H1 (cell line): ENCODE results near the gene CAMSAP3. TPM values are rescaled to one million over a fixed set of nuclear protein-coding genes. Genes with fewer than 3 reads are reported as not detected.

Experiments used
- CTCF ChIA-PET: fragments of 300-600 bp; sonication (Branson Sonifier 250); formaldehyde crosslinking; loops from one replicate; lab custom pipeline; 2021; ENCODE audit not compliant: partially characterized antibody; lab: Charles Lee
- POLR2A ChIA-PET: fragments of 300-600 bp; sonication (Branson Sonifier 250); formaldehyde crosslinking; loops from one replicate; lab custom pipeline; 2021; ENCODE audit warnings: inconsistent platforms; ENCODE audit not compliant: partially characterized antibody; lab: Charles Lee
- DNase-seq, 2 experiments: peaks; one replicate each; pipeline versions ENCODE4 v3.0.0 to v3.0.0-alpha.2; 2010 to 2022; ENCODE audit warnings: low spot score in 2 of 2, low read depth in 1 of 2, mixed read lengths in 1 of 2
- FAIRE-seq: peaks from 2 replicates; lab custom pipeline; 2011; peaks lifted over from hg19 to GRCh38; lab: Jason Lieb, UNC
- H2AFZ ChIP-seq: 2 replicates; pipeline ENCODE4 v1.8.1; 2012; ENCODE audit warnings: low read length, inconsistent platforms
- H2AK5ac ChIP-seq: 2 replicates; pipeline ENCODE4 v1.6.1; 2013; ENCODE audit warnings: low read depth, low read length
- H2BK120ac ChIP-seq: replicated peaks from 2 replicates; pipeline ENCODE3; 2013; ENCODE audit warnings: low read depth, low read length, inconsistent platforms
- H2BK12ac ChIP-seq: 2 replicates; pipeline ENCODE4 v1.6.1; 2013; ENCODE audit warnings: low read depth, low read length
- H2BK15ac ChIP-seq: 2 replicates; pipeline ENCODE4 v1.6.1; 2013; ENCODE audit warnings: low read length
- H2BK20ac ChIP-seq: 2 replicates; pipeline ENCODE4 v1.6.1; 2013; ENCODE audit warnings: low read length
- H2BK5ac ChIP-seq: 2 replicates; pipeline ENCODE4 v1.6.1; 2013; ENCODE audit warnings: low read depth, low read length
- H3K14ac ChIP-seq: 2 replicates; pipeline ENCODE4 v1.6.1; 2013; ENCODE audit warnings: inconsistent platforms; ENCODE audit not compliant: insufficient read length
- H3K18ac ChIP-seq: 2 replicates; pipeline ENCODE4 v1.6.1; 2013; ENCODE audit warnings: low read length; ENCODE audit errors: extremely low read depth
- H3K23ac ChIP-seq: 2 replicates; pipeline ENCODE4 v1.6.1; 2013; ENCODE audit warnings: inconsistent platforms; ENCODE audit not compliant: insufficient read length
- H3K23me2 ChIP-seq: 2 replicates; pipeline ENCODE4 v1.6.1; 2013; ENCODE audit warnings: low read depth, low read length
- H3K27ac ChIP-seq: 2 replicates; pipeline ENCODE4 v1.6.1; 2011; ENCODE audit warnings: low read depth, low read length, inconsistent platforms
- H3K27me3 ChIP-seq, 4 experiments: replicated peaks in 1 of 4; 1 replicate in 1 of 4; 2 replicates in 3 of 4; pipeline versions ENCODE4 v1.6.1 to v1.8.1; 2011 to 2013; ENCODE audit warnings: low read length in 3 of 4, mild to moderate bottlenecking in 3 of 4, inconsistent platforms in 2 of 4, mixed read lengths in 2 of 4, moderate library complexity in 1 of 4; ENCODE audit not compliant: control insufficient read depth in 3 of 4, insufficient read depth in 3 of 4; ENCODE audit errors: extremely low read depth in 1 of 4
- H3K36me3 ChIP-seq, 4 experiments: 2 replicates each; pipeline versions ENCODE4 v1.6.1 to v1.8.1; 2011 to 2013; ENCODE audit warnings: mild to moderate bottlenecking in 4 of 4, low read length in 3 of 4, moderate library complexity in 2 of 4, control low read depth in 1 of 4, inconsistent platforms in 1 of 4; ENCODE audit not compliant: insufficient read depth in 4 of 4, control insufficient read depth in 2 of 4
- H3K4ac ChIP-seq: replicated peaks from 2 replicates; pipeline ENCODE3; 2013; ENCODE audit warnings: low read length, low read depth, mixed read lengths, inconsistent platforms; ENCODE audit not compliant: insufficient read length
- H3K4me1 ChIP-seq, 4 experiments: replicated peaks in 1 of 4; 1 replicate in 1 of 4; 2 replicates in 3 of 4; pipeline versions ENCODE4 v1.6.1 to v1.8.1; 2011 to 2013; ENCODE audit warnings: low read length in 3 of 4, inconsistent platforms in 2 of 4, mixed read lengths in 1 of 4; ENCODE audit not compliant: insufficient read depth in 4 of 4, control insufficient read depth in 3 of 4
- H3K4me2 ChIP-seq, 2 experiments: 2 replicates each; pipeline versions ENCODE4 v1.6.1 to v1.8.1; 2011 to 2013; ENCODE audit warnings: low read depth in 2 of 2, low read length in 2 of 2, control low read depth in 1 of 2, inconsistent platforms in 1 of 2, mild to moderate bottlenecking in 1 of 2; ENCODE audit not compliant: insufficient read depth in 1 of 2
- H3K4me3 ChIP-seq, 4 experiments: fragments of 200-600, 300-600 bp in 1 of 4; sonication (generic), shearing (Covaris generic), sonication (Bioruptor Twin) in 1 of 4; 2 replicates each; pipeline versions ENCODE4 v1.5.1 to v1.8.1; 2011 to 2016; ENCODE audit warnings: low read length in 4 of 4, low read depth in 3 of 4, control low read depth in 2 of 4, inconsistent platforms in 2 of 4, mild to moderate bottlenecking in 2 of 4, mixed read lengths in 1 of 4, moderate library complexity in 1 of 4; ENCODE audit not compliant: insufficient read depth in 2 of 4; ENCODE audit errors: extremely low read depth in 1 of 4
- H3K56ac ChIP-seq: replicated peaks from 2 replicates; pipeline ENCODE3; 2013; ENCODE audit warnings: low read depth, mild to moderate bottlenecking, mixed read lengths, low read length, inconsistent platforms; ENCODE audit not compliant: insufficient read length
- H3K79me1 ChIP-seq: 2 replicates; pipeline ENCODE4 v1.6.1; 2013; ENCODE audit warnings: low read depth, low read length, control low read depth
- H3K79me2 ChIP-seq, 2 experiments: 2 replicates each; pipeline versions ENCODE4 v1.6.1 to v1.8.1; 2012 to 2013; ENCODE audit warnings: low read length in 2 of 2, mild to moderate bottlenecking in 2 of 2, inconsistent platforms in 1 of 2; ENCODE audit not compliant: insufficient read depth in 2 of 2, control insufficient read depth in 1 of 2
- H3K9ac ChIP-seq, 4 experiments: replicated peaks in 1 of 4; 1 replicate in 1 of 4; 2 replicates in 3 of 4; pipeline versions ENCODE4 v1.6.1 to v1.8.1; 2011 to 2013; ENCODE audit warnings: low read depth in 3 of 4, low read length in 3 of 4, control low read depth in 2 of 4, mild to moderate bottlenecking in 2 of 4, moderate library complexity in 2 of 4, inconsistent platforms in 1 of 4; ENCODE audit errors: extremely low read depth in 1 of 4
- H3K9me3 ChIP-seq, 2 experiments: 2 replicates each; pipeline versions ENCODE4 v1.6.1 to v1.8.1; 2012 to 2013; ENCODE audit warnings: mild to moderate bottlenecking in 2 of 2, moderate library complexity in 2 of 2, control low read depth in 1 of 2, inconsistent platforms in 1 of 2, low read depth in 1 of 2, low read length in 1 of 2, mixed read lengths in 1 of 2; ENCODE audit not compliant: insufficient read depth in 2 of 2
- H4K20me1 ChIP-seq, 2 experiments: replicated peaks in 1 of 2; 2 replicates each; pipeline versions ENCODE3 to v1.8.1; 2011 to 2013; ENCODE audit warnings: inconsistent platforms in 2 of 2, low read length in 2 of 2, mild to moderate bottlenecking in 1 of 2; ENCODE audit not compliant: insufficient read depth in 2 of 2, control insufficient read depth in 1 of 2
- H4K5ac ChIP-seq: 2 replicates; pipeline ENCODE4 v1.6.1; 2013; ENCODE audit warnings: low read length, low read depth, mixed read lengths, inconsistent platforms; ENCODE audit not compliant: insufficient read length
- H4K8ac ChIP-seq: 2 replicates; pipeline ENCODE4 v1.8.0; 2013; ENCODE audit warnings: mild to moderate bottlenecking, moderate library complexity, low read length, inconsistent platforms; ENCODE audit not compliant: insufficient read depth; ENCODE audit errors: extremely low read depth
- H4K91ac ChIP-seq: replicated peaks from 2 replicates; pipeline ENCODE3; 2013; ENCODE audit warnings: low read length, mixed read lengths, inconsistent platforms; ENCODE audit not compliant: insufficient read length
- ASH2L ChIP-seq: fragments of 200-600, 300-600 bp; sonication (generic); IDR thresholded peaks from one replicate; pipeline ENCODE4 v1.7.1; 2017; ENCODE audit warnings: low read length
- HDAC2 ChIP-seq, 2 experiments: fragments of 300-600 bp in 1 of 2; sonication (generic) in 1 of 2; IDR thresholded peaks; 2 replicates each; pipeline ENCODE4 v1.6.1; 2011 to 2012; ENCODE audit warnings: low read depth in 2 of 2, low read length in 2 of 2, mild to moderate bottlenecking in 2 of 2, moderate library complexity in 2 of 2, borderline replicate concordance in 1 of 2, inconsistent platforms in 1 of 2
- HDAC6 ChIP-seq: IDR thresholded peaks from one replicate; pipeline ENCODE4 v1.7.1; 2012; ENCODE audit warnings: low read depth, mild to moderate bottlenecking, inconsistent platforms, low read length, moderate library complexity
- KDM5A ChIP-seq: fragments of 200-600 bp; IDR thresholded peaks from 2 replicates; pipeline ENCODE4 v1.7.1; 2012; ENCODE audit warnings: mild to moderate bottlenecking, low read length, inconsistent platforms, mixed read lengths
- POLR2A ChIP-seq, 2 experiments: IDR thresholded peaks; 1 replicate in 1 of 2; 2 replicates in 1 of 2; pipeline ENCODE4 v1.6.1; 2011; ENCODE audit warnings: low read depth in 2 of 2, low read length in 2 of 2, mild to moderate bottlenecking in 2 of 2; ENCODE audit errors: control extremely low read depth in 1 of 2
- POLR2AphosphoS5 ChIP-seq: IDR thresholded peaks from 2 replicates; pipeline ENCODE4 v1.6.1; 2011; ENCODE audit warnings: low read depth, low read length
- SUZ12 ChIP-seq: fragments of 200-600 bp; sonication (generic); IDR thresholded peaks from 2 replicates; pipeline ENCODE4 v1.6.1; 2012; ENCODE audit warnings: mild to moderate bottlenecking, inconsistent platforms, low read length, moderate library complexity, mixed read lengths
- TAF7 ChIP-seq: optimal IDR thresholded peaks from 2 replicates; pipeline ENCODE3; 2011; ENCODE audit warnings: low read depth, mild to moderate bottlenecking, inconsistent platforms, low read length, moderate library complexity, borderline replicate concordance
- TCF12 ChIP-seq: IDR thresholded peaks from 2 replicates; pipeline ENCODE4 v1.6.1; 2011; ENCODE audit warnings: low read depth, mild to moderate bottlenecking, low read length
- WGBS, 2 experiments: shearing (Covaris generic) in 1 of 2; methylation state at CpG; one replicate each; pipeline versions ENCODE4 v1.1.6 to v1.1.7; 2013 to 2015; ENCODE audit warnings: low lambda C conversion rate in 2 of 2, mixed read lengths in 2 of 2, inconsistent platforms in 1 of 2, low coverage in 1 of 2, missing lambda C conversion rate in 1 of 2; ENCODE audit not compliant: insufficient replicate concordance in 2 of 2, insufficient coverage in 1 of 2, insufficient read length in 1 of 2; ENCODE audit errors: extremely low coverage in 1 of 2, missing lambda C conversion rate in 1 of 2; 5-methylcytosine and 5-hydroxymethylcytosine counted together
- polyA plus RNA-seq, 7 experiments: library from polyadenylated mRNA; depleted of rRNA in 3 of 7; stranded (reverse) in 5 of 7; unstranded in 2 of 7; fragments of >200 nt in 5 of 7; fragments of 200-250 nt in 2 of 7; gene quantifications; 1 replicate in 5 of 7; 2 replicates in 1 of 7; 4 replicates in 1 of 7; pipeline versions ENCODE4 v1.2.1 to v1.2.3, GENCODE V29; 2011 to 2013; ENCODE audit warnings: missing spikeins in 2 of 7, mixed read lengths in 2 of 7
- total RNA-seq: library from RNA; stranded (reverse); fragmentation: NEBNext Ultra II Directional; extraction: Animal tissue kit (Norgen Biotek cat#: 25700); gene quantifications from 2 replicates; pipeline ENCODE4 v1.2.1, GENCODE V29; 2021
- TF ChIP-seq, protein P1 (sequence below): IDR thresholded peaks from 2 replicates; pipeline ENCODE4 v1.6.1; 2012; ENCODE audit warnings: inconsistent platforms

Gene CAMSAP3
- total and polyA plus RNA-seq, 2 of the 8 experiments (the other 6 are each of a cell fraction or from before 2014, with no cell fraction given) = 11.4 to 30.4 TPM

DNA sequence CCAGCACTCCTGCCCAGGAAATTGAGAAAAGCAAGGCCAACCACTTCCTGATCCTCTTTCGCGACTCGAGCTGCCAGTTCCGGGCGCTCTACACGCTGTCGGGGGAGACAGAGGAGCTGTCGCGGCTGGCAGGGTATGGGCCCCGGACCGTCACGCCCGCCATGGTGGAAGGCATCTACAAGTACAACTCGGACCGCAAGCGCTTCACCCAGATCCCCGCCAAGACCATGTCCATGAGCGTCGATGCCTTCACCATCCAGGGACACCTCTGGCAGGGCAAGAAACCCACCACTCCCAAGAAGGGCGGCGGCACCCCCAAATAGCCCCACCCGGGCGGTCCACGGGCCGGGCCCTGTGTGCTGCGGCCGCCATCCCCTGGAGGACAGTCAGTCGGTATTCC lies 22.1 kb downstream of the CAMSAP3 start:
- Histone ChIP-seq H4K5ac (no peak overlapping the region), H3K79me2 (no peaks in the 10 kb centered on the region), H2BK5ac (no peak overlapping the region), H2AFZ (no peak overlapping the region), H3K23me2 (no peaks in the 10 kb centered on the region), H3K4ac (no peak overlapping the region), H3K9me3 (no peaks in the 10 kb centered on the region), H3K14ac (no peak overlapping the region), H3K4me3 (no peak overlapping the region), H2BK15ac (no peak overlapping the region), H3K36me3 (peaks cover 3 to 48% (median 20%) of the 10 kb centered on the region in 4 experiments; a peak in 6 of 8 replicates), H4K8ac (no peak overlapping the region), H3K79me1 (no peaks in the 10 kb centered on the region; the same call in 1 of the 2 replicates), H3K4me1 (no peaks in the 10 kb centered on the region), H2BK20ac (no peak overlapping the region), H3K23ac (no peak overlapping the region), H3K4me2 (no peak overlapping the region), H2BK12ac (no peak overlapping the region), H3K56ac (no peak overlapping the region), H4K20me1 (peaks cover 6 to 14% of the 10 kb centered on the region in 2 experiments), H4K91ac (no peak overlapping the region), H2BK120ac (no peak overlapping the region), H2AK5ac (no peak overlapping the region), H3K27me3 (no peaks in the 10 kb centered on the region), H3K27ac (no peak overlapping the region), H3K9ac (no peak overlapping the region), H3K18ac (no peak overlapping the region)
- WGBS, 2 experiments = 93% methylated on average over 25 of the region's 28 CpGs; no CpG with 5 or more reads in 1 of the 2 experiments
- CTCF ChIA-PET = interaction anchor here (1.1 kb wide), 1 partner anchor 244 kb away, joined by 3 read pairs; no protein-coding TSS in a partner anchor
- POLR2A ChIA-PET = interaction anchor here (1.1 to 4.3 kb wide), 4 partner anchors 10 to 63 kb away, joined by 3 to 29 read pairs (median 3); no protein-coding TSS in a partner anchor
- FAIRE-seq (no peak), DNase-seq (no peak)
- no peak for TF ChIP-seq TCF12
- no peak for TF ChIP-seq KDM5A
- no peak for TF ChIP-seq ASH2L
- no peak for TF ChIP-seq HDAC2 (IDR thresholded peaks at IDR 0.05; ENCODE audit: borderline replicate concordance in 1 of 2, low read depth in 2 of 2, low read length in 2 of 2)
- TF ChIP-seq POLR2AphosphoS5 = no peak
- no peak for TF ChIP-seq HDAC6
- no peak for TF ChIP-seq SUZ12
- TF ChIP-seq POLR2A (IDR thresholded peaks at IDR 0.05; ENCODE audit: control extremely low read depth in 1 of 2, low read depth in 2 of 2, low read length in 2 of 2) = no peak
- no peak for TF ChIP-seq TAF7
- TF ChIP-seq, protein P1, sequence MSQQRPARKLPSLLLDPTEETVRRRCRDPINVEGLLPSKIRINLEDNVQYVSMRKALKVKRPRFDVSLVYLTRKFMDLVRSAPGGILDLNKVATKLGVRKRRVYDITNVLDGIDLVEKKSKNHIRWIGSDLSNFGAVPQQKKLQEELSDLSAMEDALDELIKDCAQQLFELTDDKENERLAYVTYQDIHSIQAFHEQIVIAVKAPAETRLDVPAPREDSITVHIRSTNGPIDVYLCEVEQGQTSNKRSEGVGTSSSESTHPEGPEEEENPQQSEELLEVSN = no peak
